Bronchial epithelial cell (primary cell): ENCODE measurements around the gene TBK1. TPM values are rescaled to one million over a fixed set of nuclear protein-coding genes. Genes with fewer than 3 reads are reported as not detected.
"Not testable (repeated sequence)": the region's sequence is repeated elsewhere in the genome, so short reads cannot be mapped to it uniquely, and the experiment has no call there.

Source experiments
- DNase-seq: peaks from one replicate; pipeline ENCODE4 v3.0.0-alpha.2; 2010; ENCODE audit warnings: low read depth
- FAIRE-seq: peaks from 2 replicates; lab custom pipeline; 2011; peaks lifted over from hg19 to GRCh38; lab: Jason Lieb, UNC
- H3K27me3 ChIP-seq: 2 replicates; pipeline ENCODE4 v1.5.1; 2011; ENCODE audit warnings: low read length; ENCODE audit not compliant: control insufficient read depth, insufficient read depth
- H3K36me3 ChIP-seq: 2 replicates; pipeline ENCODE4 v1.5.1; 2011; ENCODE audit warnings: low read length; ENCODE audit not compliant: control insufficient read depth, insufficient read depth
- H3K4me3 ChIP-seq: 2 replicates; pipeline ENCODE4 v1.5.1; 2011; ENCODE audit warnings: mild to moderate bottlenecking, low read depth, low read length, control low read depth
- total RNA-seq: library from RNA; depleted of rRNA; stranded (reverse); fragments of >200 nt; gene quantifications from 2 replicates; pipeline ENCODE4 v1.2.1, GENCODE V29; 2014
- TF ChIP-seq, protein P1 (sequence below): IDR thresholded peaks from 2 replicates; pipeline ENCODE4 v1.5.1; 2011; ENCODE audit warnings: mild to moderate bottlenecking, moderate library complexity, low read length, control low read depth, inconsistent platforms; ENCODE audit not compliant: insufficient read depth, severe bottlenecking

The TBK1 gene
- total RNA-seq, 1 donor from 2014 or later: 20.0 TPM

DNA sequence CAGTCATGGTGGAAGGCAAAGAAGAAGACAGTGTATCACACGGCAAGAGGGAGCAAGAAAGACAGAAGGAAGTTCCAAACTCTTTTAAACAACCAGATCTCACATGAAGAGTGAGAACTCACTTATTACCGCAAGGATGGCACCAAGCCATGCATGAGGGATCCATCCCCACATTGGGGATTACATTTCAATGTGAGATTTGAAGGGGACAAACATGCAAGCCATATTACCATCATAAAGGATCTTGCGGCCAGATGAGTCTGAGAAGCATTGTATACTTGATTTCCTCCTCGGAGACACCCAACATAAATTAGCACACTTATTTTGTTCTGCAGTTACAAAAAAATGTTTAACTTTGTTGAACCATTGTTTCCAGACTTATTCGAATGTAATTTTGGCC, 66.5 kb downstream of the TBK1 start:
- FAIRE-seq: no peak
- no peak for DNase-seq

DNA sequence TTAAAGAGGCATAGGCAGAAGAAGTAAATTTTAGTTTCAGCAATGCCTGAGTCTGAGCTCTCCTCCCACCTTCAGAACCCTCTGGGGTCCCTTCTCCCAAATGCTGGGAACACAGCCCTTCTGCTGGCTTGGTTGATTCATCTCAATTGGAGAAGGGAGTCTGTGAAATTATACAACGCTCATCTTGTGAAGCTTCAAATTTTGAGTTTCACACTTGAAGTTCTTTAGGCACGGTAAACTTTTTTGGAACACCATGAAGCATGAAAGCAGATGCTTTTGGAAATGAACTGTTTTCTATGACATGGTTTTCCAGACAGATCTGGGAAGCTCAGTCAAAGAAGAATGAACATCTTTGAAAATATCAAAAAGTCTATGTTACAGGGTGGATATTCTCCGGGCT, 69.9 kb downstream of the TBK1 start:
- no peak overlapping the region for H3K4me3 ChIP-seq
- TF ChIP-seq, protein P1, sequence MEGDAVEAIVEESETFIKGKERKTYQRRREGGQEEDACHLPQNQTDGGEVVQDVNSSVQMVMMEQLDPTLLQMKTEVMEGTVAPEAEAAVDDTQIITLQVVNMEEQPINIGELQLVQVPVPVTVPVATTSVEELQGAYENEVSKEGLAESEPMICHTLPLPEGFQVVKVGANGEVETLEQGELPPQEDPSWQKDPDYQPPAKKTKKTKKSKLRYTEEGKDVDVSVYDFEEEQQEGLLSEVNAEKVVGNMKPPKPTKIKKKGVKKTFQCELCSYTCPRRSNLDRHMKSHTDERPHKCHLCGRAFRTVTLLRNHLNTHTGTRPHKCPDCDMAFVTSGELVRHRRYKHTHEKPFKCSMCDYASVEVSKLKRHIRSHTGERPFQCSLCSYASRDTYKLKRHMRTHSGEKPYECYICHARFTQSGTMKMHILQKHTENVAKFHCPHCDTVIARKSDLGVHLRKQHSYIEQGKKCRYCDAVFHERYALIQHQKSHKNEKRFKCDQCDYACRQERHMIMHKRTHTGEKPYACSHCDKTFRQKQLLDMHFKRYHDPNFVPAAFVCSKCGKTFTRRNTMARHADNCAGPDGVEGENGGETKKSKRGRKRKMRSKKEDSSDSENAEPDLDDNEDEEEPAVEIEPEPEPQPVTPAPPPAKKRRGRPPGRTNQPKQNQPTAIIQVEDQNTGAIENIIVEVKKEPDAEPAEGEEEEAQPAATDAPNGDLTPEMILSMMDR: no peak
- no peaks in the 10 kb centered on the region for H3K27me3 ChIP-seq
- FAIRE-seq: no peak
- DNase-seq: no peak
- H3K36me3 ChIP-seq: no peaks in the 10 kb centered on the region

More for the DNA sequence above, 66.5 kb downstream of the TBK1 start:
- Histone ChIP-seq H3K4me3 (no peak overlapping the region), H3K27me3 (no peaks in the 10 kb centered on the region), H3K36me3 (no peaks in the 10 kb centered on the region)
- TF ChIP-seq, protein P1: no peak

DNA sequence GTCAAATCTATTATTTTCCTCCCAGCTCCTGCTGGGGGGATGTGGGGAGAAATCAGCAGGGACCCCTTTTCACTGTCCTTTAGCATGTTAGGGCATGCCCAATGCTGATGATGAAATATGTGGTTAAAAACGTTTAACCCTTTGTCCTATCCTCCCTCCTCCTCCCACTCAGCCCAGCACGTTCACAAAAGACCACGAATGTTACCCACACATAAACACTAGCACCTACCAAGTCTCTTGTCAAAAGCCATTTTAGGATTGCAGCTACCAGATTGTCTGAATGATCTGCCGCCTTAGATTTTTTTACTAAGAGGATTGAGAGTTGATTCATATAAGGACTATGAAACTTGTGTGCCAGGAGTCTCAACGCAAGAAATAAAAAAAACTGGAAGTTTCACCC, 70.4 kb downstream of the TBK1 start:
- TF ChIP-seq, protein P1: no peak
- Histone ChIP-seq H3K36me3 (no peaks in the 10 kb centered on the region), H3K4me3 (no peak overlapping the region), H3K27me3 (no peaks in the 10 kb centered on the region)
- no peak for FAIRE-seq
- DNase-seq: peak; percentile 8

DNA sequence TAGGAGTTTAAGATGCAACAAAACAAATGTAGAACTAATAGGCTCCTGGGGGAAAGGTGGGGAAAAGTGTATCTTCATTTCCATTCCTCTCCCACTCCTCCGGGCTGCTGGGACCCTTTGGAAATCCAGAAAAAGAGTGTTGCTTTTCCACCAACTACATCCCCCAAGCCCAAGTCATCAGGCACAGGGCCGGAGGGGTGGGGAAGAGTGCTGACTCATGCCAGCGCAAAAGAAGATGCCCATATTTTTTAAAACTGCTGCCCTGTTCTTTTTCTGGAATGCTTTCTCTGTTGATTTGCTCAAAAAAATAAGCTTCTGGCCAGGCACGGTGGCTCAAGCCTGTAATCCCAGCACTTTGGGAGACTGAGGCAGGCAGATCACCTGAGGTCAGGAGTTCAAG, 70.9 kb downstream of the TBK1 start:
- FAIRE-seq (no peak), DNase-seq (no peak)
- TF ChIP-seq, protein P1: no peak

DNA sequence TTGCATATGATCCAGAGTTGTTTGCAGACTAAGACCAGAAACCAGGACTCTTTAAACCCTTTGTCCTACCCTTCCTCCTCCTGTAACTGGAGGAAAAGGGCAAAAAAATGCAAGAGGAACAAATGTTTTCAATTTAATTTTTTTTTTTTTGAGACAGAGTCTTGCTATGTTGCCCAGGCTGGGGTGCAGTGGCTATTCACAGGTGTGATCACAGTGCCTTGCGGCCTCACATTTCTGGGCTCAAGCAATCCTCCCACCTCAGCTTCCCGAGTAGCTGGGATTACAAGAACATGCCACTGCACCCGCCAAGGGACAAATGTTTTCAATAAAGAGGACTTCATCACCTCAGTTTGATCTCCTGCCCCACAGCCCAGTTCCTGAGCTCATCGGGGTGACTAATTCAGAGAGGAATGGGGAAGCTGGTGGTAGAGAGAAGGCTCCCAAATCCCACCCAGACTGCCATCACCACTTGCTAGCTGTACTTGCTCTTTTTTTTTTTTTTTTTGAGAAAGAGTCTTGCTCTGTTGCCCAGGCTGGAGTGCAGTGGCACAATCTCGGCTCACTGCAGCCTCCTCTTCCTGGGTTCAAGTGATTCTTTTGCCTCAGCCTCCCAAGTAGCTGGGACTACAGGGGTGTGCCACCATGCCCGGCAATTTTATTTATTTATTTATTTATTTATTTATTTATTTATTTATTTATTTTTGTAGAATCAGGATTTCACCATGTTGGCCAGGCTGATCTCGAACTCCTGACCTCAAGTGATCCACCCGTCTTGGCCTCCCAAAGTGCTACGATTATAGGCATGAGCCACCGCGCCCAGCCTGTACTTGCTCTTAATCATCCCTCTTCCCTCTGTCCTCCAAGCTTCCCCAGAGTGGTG, 71.9 kb downstream of the TBK1 start:
- peak; percentile 12 for DNase-seq
- not testable (repeated sequence) for FAIRE-seq, H3K27me3 ChIP-seq, H3K36me3 ChIP-seq, H3K4me3 ChIP-seq

More for the DNA sequence above, 70.9 kb downstream of the TBK1 start:
- H3K4me3 ChIP-seq: no peak overlapping the region
- no peaks in the 10 kb centered on the region for H3K36me3 ChIP-seq
- H3K27me3 ChIP-seq: no peaks in the 10 kb centered on the region

DNA sequence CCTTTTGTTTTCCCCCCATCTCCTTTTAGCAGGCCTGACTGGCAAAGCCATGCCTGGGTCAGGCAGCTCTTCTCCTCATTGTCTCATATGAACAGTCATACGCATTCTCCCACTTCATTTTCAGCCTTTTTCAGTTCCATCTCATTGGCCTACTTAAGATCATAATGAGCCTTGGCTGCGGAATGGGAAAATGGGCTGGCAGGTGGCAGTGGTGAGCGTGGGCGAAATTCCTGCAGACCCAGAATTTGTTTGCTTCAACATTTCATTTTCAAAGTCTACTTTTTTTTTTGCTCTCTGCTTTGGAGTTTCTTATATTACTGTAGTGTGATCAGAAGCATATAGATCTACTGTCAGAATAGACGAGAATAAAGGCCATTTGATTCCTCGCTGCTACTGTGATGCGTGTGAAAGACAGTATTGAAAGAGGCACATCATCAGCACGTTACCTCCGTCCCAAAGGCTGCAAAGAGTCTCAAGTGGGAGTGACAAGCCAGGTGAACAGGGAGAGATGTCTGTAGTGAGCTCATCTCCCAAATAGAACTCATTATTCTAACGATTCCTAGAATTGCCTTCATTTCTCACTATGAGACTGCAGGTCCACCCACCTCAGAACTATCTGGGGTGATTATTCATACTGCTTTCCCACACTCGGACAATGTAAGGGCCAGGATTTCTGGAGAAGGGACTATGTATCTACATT, 73.7 kb downstream of the TBK1 start:
- no peaks in the 10 kb centered on the region for H3K27me3 ChIP-seq
- H3K36me3 ChIP-seq: no peaks in the 10 kb centered on the region
- DNase-seq (no peak), FAIRE-seq (no peak)
- no peak overlapping the region for H3K4me3 ChIP-seq
- TF ChIP-seq, protein P1: no peak
